SKM-1 treated with dmso at 0.1 percent for 144 hours (cell line): Measurements from ENCODE around the gene ACP1.

ENCODE experiments used
- DNase-seq: peaks from one replicate; lab custom pipeline; 2025; ENCODE audit not compliant: unreplicated experiment; lab: John Stamatoyannopoulos, UW

Gene ACP1

DNA sequence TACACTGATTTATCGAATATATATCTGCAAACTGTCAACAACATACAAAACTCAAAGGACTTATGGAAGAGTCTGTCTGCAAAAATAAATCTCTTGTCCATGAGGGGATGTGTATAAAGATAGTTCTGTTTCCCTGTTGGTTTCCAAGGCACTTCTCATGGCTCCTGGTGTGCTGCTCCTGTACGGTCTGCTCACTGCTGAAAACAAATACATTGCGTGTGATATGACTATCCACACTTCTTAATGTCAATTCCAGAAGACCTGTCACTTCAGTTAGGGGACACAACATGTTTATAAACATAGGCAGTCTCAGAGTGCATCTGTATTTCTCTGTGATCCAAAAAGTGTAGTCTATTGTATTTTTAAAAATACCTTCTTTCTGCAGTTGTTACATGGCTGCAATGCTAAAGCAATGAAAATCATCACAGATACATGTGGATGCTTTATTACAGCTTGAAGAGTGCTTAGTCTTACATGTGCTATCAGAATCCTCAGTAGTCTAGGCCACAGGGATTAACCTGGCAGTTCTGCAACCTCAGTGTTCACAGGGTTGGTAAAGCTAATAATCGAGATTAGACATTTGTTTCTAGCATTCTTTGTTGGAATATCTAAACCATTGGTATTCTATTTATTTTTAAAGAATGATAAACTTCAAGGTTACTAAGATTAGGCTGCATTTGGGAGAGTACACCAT, 15.4 kb downstream of the ACP1 start:
- no peak for DNase-seq

DNA sequence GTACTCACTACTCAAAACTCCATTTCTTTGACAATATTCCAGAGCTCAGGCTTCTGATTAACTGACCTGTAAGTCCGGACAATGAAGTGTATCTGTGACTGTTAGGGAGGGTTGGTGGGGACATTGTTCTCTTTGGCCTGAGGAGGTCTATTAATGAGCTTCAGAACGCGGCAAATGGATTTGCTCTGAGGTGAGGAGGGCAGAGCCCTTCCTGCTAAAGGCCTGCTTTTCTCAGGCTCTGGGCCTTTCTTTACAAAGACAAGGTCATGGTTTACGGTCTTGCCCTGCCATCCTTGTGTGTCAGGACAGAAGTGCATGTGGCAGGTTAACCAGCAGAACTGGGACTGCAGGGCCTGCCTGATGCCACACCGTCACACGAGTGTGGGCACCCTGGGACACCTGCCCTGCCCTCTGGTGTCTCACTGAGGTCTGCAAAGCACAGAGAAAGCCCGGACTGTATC, 15.9 kb downstream of the ACP1 start:
- DNase-seq, result no peak

DNA sequence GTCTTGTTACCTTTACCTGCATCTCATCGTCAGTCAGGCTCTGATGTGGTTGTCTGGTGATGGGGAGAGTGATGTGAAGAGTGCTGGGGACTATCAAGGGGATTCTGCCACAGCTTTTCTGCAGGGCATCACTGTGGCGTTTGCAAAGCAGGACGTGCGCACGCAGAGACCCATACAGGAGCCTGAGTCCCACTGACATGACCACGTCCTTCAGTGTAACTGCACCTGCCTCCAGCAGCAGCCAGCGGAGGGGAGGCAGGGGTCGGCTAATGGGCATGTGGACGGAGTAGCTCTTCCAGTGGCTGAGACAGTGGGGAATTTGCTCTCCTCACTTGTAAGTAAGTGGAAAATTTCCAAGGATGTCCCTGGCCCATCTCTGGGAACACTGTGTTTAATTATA, 16.6 kb downstream of the ACP1 start:
- DNase-seq, result no peak

DNA sequence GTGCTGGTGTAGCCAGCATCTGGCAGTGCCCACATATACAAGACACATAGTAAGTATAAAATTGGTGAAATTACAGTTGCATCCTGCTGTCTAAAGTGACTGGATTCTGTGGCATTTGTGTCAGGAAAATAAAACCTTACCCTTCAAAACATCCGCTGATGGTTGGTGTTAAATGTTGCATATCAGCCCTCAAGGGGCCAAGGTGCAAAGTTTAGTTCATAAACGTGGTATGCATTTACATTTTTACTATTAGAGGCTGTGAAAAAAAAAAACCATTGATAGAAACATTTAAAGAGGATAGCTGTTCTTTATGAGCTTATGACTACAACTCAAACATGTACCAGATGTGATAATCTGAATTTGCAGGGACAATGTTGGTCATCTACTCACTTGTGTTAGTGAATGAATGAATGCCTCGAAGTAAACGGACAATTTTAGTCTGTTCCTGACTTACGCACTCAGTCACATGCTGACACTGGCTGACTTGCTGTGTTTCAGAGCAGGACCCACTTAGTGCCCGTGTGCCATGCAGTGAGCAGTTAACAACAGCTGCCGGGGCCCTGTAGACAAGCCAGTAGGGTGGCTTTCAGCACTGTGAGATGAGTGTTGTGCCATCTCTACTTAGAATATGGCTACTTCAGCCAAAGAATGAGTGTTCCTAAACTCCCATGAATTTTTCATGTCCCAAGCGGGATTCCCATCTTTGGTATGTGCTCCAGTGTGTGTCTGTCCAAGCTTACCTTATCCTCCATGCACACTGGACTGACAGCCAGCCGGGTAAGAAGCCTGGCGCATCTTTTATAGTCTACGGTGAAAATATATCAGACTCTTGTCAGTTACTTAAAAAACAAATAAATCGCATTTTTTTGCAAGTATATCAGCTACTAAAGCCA, 17.9 kb downstream of the ACP1 start:
- no peak for DNase-seq

DNA sequence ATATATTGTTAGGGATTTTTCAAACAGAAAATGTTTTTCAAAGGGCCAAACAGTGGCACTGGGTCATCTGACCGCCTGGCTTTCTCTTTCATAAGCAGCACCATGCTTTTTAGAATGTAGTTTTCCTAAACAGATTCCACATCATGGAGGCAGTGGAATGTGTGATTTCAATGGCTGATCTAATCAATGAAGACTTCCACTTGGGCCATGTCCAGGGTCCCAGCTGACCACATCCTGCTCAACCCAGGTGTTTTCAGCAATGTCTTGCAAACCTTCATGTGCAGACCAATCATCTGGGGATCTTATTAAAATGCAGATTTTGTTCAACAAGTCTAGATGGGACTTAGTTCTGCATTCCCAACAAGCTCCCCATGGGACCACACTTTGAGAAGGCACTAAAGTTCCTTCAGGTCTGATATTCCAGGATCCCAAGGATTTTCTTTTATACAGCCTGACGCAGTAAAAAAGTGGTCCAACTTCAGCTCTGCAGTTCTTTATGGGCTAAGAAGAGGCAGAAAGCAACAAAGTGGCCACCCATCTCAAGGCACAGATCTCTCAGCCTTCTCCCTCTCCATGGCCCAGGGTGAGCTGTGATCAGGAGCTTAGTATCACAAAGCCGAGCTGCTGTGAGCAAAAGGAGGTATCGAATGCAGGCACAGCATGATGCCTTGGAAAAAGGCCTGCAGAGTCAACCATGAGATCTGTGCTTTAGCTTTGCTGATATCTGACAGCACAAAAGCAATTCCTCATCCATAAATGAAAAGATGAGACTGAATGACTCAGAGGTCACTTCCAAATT, 19.4 kb downstream of the ACP1 start:
- DNase-seq, result no peak

DNA sequence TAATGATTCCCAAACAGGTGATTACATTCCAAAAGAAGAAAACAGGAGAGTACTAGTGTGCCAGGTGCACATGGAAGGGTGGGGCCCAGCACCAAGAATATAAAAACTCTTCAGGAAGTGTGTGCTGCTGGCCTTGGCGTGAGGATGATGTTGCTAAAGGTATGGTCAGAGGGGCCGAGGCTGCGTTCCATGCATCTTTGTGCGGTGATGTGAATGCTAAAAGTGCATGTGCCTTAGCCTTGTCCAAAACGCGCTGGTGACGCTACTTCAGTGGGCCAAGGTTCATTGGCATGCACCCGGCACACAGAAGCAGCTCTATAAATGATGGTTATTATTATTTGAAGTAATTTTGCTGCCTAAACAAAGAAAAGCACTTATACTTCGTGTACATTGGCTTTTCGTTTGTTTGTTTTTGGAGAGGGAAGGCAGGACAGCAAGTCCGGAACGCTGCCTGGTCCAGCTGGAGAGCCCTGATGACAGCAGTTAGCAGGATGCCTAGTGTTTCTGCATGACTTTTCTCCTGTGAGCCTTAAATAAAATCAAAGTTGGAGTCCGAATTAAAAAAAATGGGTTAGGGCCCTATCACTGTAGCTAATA, 20.2 kb downstream of the ACP1 start:
- DNase-seq, result no peak

DNA sequence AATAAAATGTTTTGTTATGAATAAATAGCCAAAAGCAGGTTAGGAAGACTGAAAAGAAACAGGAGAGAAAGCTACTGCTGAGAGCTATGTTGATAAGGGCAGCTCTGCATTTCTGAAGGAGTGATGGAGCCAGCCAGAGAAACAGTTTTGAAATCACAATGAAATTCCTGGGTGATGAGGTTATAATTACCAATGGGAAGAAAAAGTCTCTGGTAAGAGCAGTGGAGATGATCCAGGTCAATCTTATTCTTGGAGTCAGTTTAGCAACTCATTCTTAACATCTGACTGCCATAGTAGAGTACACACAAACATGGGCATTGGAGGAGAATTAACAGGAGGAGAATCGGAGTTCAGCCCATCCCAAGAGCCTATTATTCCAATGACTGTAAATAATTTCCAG, 20.8 kb downstream of the ACP1 start:
- no peak for DNase-seq

DNA sequence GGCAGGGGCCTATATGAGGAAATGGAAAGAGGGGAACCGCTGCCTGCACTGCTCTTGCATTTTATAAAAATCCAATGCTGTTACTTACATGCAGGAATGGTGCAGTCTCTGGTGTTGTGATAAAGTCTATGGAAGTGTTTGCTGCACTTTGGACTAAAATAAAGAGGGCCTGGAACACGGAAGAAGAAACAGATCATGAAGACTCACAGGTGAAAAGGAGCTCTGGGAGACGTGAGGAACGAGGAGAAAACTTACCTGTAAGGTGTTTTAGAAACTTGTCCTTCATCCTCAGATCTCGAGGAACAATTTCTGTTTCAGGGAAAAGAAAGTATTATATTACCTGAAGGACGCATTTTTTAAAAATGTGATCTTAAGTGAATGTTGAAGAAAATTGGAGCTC, 21.3 kb downstream of the ACP1 start:
- DNase-seq, result no peak

DNA sequence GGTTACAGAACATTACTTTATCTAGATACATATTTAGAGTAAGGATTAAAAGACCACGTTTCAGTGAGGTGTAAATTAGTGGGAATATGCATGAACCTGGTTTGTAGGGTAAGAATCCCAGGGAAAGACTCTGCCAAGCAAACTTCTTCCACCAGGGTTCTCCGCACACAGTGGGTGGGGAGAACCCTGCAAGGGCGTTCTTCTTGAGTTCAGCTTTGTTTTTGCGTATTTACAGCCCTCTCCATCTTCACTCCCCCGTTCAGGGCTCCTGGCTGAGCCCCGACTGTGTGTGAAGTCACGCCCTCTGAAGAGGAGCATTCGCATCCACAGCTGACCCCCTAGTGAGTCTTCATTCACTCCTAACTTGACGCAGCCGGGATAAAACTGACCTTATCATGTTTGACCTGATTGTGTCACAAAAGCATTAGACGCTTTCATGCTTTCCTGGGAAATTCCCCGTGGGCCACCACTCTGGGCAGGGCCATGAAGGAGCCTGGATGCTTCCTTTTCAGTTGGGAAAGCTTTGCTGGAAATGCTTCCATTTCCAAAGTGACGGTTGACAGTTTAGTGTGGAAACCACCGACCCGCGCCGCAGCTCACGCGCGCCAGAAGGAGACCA, 22.1 kb downstream of the ACP1 start:
- DNase-seq, result no peak

DNA sequence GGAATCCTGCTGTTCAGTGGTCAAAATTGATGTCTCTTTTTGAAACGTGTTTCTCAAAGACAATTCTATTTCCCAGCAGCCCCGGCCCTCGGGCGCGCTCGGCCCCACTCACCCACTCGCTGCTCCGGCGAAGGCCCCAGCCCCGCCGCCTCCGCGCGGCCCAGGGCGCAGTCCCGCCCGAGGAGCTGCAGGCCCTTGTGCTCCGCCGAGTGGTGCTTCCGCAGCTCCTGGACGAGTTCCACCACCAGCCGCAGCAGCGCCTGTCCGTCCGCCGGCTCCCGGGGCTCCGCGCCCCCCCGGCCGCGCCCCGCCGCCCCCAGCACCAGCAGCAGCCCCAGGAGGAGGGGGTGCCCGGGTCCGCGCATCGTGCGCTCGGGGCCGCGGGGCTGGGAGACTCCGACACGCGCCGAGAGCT, 22.7 kb downstream of the ACP1 start:
- no peak for DNase-seq

DNA sequence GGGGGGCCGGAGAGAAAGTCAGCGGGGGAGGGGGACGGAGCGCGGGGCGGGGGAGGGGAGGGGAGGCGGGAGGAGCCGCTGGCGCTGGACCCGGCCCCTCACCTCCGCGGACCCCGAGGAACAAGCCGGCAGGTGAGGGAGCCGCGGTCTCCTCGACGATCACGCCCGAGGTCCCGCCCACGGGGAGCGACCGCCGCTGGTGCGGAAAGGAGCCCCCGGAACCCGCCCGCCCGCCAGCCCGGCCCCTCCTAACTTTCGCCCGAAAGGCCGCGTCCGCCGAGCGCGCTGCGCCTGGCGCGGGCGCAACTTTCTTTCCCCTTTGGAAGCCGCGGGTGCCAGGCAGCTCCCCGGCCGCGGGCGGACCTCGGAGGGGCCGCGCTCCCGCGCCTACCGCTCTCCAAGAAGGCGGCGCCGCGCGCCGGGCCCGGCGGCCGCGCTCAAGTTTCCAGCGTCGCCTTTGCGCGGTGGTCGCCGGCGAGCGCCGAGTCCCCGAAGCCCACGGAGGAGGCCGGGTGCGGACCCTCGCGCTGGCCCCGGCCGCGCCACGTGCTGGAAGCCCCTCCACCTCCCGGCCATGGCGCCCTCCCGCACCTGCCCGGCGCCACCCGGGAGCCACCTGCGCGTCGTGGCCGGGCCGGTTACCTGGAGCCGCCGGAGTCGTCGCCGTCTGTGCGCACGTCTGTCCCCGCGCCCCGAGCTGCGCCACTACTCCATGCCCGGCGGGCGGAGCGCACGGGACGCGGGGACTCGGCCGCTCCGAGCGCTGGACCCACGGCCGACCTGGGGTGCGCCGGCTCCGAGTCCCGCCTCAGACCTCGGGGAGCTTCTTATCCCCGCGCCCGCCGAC, 23.4 kb downstream of the ACP1 start, which contains the start of gene ALKAL2:
Gene ALKAL2, minus strand, starts transcription at position 181 of the 847 bp plus-strand sequence. CDS start 256 bp downstream, outside the sequence.
- DNase-seq, result no peak

DNA sequence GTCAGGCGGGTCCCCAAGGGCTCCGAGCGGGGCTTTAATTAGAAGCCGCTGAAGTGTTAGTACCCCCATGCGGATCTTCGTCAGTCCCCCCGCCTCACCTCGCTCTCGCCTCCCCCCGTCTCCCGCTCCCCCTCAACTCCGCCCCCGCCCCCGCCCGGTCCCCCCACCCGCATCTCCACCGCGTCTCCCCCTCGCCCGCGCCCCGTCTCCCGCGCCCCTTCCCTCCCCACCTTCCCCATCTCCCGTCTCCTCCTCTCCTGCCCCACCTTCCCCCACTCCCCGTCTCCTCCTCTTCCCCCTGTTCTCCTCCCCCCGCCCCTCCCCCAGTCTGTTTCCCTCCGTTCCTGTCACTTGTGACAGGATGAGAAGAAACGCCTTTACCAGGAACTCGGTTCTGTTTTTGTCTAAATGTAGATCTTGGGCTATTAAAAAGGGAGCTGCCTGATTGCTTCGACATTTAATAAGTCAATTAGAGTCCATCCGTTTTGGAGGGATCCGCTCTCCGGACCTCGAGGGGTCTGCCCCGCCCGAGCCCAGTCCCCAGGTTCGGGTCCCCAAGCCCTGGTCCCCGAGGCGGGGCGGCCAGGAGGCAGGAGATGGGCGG, 24.1 kb downstream of the ACP1 start:
- DNase-seq, result no peak

DNA sequence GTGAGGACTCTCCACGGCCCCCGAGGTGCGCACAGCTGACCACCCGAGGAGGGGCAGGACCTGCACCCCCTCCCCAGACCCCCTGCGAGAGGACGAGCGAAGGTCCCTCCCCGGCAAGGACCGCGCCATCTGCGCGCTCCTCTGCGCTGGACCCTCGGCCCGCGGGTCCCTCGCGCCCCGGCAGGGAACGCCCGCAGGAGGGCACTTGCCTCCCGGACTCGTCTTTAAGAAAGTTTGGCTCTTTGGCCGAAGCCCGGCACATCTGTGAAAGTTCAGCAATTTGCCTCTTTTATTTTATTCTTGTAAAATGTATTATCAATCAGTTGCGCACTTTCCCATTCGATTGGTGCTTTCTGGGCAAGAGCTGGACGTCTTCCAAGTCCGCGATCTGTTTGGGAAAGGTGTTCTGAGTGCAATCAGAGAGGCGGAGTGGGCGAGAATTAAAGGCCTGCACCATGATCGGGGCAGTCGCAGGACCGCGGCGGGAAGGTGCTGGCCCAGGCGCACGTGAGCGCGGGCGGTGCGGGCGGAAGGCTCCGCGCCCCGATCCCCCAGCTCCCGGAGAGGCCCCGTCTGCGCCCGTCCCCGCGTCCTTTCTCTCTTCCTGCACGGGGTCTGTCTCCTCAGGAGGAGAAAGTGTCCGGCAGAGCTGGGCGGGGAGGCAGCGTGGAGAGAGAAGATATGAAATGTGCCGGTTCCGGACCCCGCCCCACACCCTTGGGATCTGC, 24.8 kb downstream of the ACP1 start:
- DNase-seq, result no peak

DNA sequence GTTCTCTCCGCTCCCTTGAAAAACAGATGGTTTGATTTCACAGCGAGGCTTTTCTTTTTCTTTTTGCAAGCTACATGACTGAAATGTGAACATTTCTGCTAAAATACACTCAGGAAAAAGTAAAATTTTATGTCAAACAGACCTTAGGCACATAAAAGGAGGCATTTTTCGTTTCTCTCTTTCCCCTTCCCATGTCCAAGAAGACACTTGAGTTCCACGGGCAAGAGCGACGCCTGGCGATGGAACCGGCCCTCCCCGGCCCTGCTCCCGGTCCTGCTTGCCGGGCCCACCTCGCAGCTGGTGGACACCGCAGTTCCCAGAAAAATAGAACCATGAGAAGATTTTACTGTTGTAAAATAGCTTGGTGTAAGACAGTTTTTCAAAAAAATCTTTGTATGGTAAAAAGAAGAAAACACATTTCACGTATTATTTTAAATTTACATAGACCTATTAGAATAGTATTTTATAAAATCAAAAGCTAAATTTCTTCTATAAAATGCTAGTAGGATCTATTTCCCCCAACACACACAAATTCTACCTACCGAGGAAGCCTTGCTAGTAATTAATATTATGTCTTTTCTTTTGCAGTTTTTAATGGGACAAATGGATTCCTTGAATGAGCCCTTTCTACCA, 25.5 kb downstream of the ACP1 start:
- no peak for DNase-seq

DNA sequence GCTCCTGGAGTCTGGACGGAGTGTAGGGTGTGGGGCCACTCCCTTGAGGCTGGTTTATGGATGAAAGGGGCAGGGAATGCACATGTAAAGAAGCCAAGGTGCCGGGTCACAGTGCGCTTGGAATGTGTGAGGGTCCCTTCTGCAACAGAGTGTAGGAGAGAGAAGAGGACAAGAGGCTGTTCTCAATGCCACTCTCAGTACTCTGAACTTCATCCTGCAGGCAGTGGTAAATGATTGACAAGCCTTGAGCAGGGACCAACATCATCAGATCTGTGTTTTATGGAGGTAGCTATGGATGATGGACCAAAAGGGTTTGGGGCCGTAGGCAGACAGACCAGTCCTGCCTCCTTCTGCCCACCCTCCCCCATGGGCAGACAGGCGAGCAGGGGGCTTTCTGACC, 30.3 kb downstream of the ACP1 start:
- no peak for DNase-seq

DNA sequence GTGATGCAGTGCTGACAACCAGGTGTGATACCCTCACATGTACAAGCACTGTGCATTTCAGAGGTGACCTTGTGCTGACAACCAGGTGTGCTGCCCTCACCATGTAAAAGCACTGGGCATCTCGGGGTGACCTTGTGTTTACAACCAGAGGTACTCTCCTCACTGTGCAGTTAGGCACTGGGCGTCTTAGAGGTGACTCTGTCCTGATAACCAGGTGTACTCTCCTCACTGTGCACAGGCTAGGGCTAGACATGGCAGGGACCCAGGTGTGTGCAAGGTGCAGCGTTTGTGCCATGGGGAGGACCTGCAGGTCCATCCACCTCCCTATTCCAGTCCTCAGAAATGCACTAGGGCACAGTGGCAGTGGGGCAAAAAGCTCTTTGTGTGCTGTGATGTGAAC, 31.6 kb downstream of the ACP1 start:
- no peak for DNase-seq

DNA sequence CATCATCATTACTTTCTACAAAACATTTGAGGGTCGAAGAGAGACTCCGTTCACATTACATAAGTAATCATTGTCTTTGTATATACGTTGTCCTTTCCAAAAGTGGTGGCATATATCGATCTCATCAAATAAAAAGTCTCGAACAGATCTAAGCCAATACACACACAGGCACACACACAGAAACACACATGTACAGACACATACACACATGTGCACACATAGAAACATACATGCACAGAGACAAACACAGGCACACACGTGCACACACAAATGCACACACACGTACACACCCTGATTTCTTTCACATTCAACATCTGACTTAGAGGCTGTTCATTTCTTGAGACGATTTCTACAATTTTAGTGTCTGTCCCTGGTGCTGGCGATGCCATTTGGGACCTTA, 40.6 kb downstream of the ACP1 start:
- DNase-seq, result no peak
